ENCODE data around the gene DNM2. TPM values are rescaled to one million over a fixed set of nuclear protein-coding genes. Genes with fewer than 3 reads are reported as not detected.
"Not testable (repeated sequence)": the region's sequence is repeated elsewhere in the genome, so short reads cannot be mapped to it uniquely, and the experiment has no call there.

The DNM2 gene
- total RNA-seq, 1 donor from 2014 or later, result 185 TPM

- Mint-ChIP-seq H3K27ac (peak overlapping the region; percentile 99), H3K4me1 (ENCODE audit: low read depth) (peaks cover 10% of the 10 kb centered on the region), H3K9me3 (peaks cover 10% of the 10 kb centered on the region), H3K4me3 (ENCODE audit: low read depth) (peak overlapping the region; percentile 92), H3K27me3 (ENCODE audit: low read depth) (no peaks in the 10 kb centered on the region), H3K36me3 (ENCODE audit: low read depth) (peaks cover 24% of the 10 kb centered on the region)
- peak; percentile 80 for DNase-seq (ENCODE audit: low spot score)
- intact Hi-C loops (cut with micrococcal nuclease), result loop anchor here (1.0 to 5.0 kb wide), 4 partner anchors 35 to 184 kb away; partner anchors contain the start of genes CARM1 and ILF3
Observed at GRCh38 chr19:10836479-10837330, 118.8 kb downstream of the DNM2 start.

GRCh38 chr19:10837649-10838048 lies 119.8 kb downstream of the DNM2 start:
- intact Hi-C loops (cut with micrococcal nuclease), result loop anchor here (5.0 kb wide), 1 partner anchor 185 kb away; the partner anchor contains the start of gene ILF3

GRCh38 chr19:10838377-10838776 lies 120.5 kb downstream of the DNM2 start:
- no peak for DNase-seq (ENCODE audit: low spot score)
- H3K27ac Mint-ChIP-seq, result no peak overlapping the region
- peaks cover 10% of the 10 kb centered on the region for H3K9me3 Mint-ChIP-seq
- no peaks in the 10 kb centered on the region for H3K27me3 Mint-ChIP-seq (ENCODE audit: low read depth)
- intact Hi-C loops (cut with micrococcal nuclease), result loop anchor here (5.0 kb wide), 1 partner anchor 186 kb away; the partner anchor contains the start of gene ILF3
- no peak overlapping the region for H3K4me3 Mint-ChIP-seq (ENCODE audit: low read depth)
- H3K4me1 Mint-ChIP-seq (ENCODE audit: low read depth), result peaks cover 10% of the 10 kb centered on the region
- peaks cover 15% of the 10 kb centered on the region for H3K36me3 Mint-ChIP-seq (ENCODE audit: low read depth)

More at GRCh38 chr19:10837649-10838048, 119.8 kb downstream of the DNM2 start:
- H3K36me3 Mint-ChIP-seq (ENCODE audit: low read depth), result peaks cover 19% of the 10 kb centered on the region
- H3K4me1 Mint-ChIP-seq (ENCODE audit: low read depth); H3K27me3 Mint-ChIP-seq (ENCODE audit: low read depth); H3K4me3 Mint-ChIP-seq (ENCODE audit: low read depth); H3K27ac Mint-ChIP-seq; H3K9me3 Mint-ChIP-seq; DNase-seq (ENCODE audit: low spot score): not testable (repeated sequence)

- H3K27me3 Mint-ChIP-seq (ENCODE audit: low read depth), result no peaks in the 10 kb centered on the region
- H3K27ac Mint-ChIP-seq, result no peak overlapping the region
- H3K4me3 Mint-ChIP-seq (ENCODE audit: low read depth), result no peak overlapping the region
- H3K9me3 Mint-ChIP-seq, result peaks cover 10% of the 10 kb centered on the region
- peaks cover 12% of the 10 kb centered on the region for H3K36me3 Mint-ChIP-seq (ENCODE audit: low read depth)
- no peak for DNase-seq (ENCODE audit: low spot score)
- intact Hi-C loops (cut with micrococcal nuclease), result loop anchor here (5.0 kb wide), 1 partner anchor 187 kb away; the partner anchor contains the start of gene ILF3
- H3K4me1 Mint-ChIP-seq (ENCODE audit: low read depth), result peaks cover 10% of the 10 kb centered on the region
Observed at GRCh38 chr19:10839114-10840050, 121.5 kb downstream of the DNM2 start.

GRCh38 chr19:10842788-10843187 lies 124.9 kb downstream of the DNM2 start:
- DNase-seq (ENCODE audit: low spot score), result no peak
- Mint-ChIP-seq H3K9me3 (peaks cover 11% of the 10 kb centered on the region), H3K4me3 (ENCODE audit: low read depth) (no peak overlapping the region)

GRCh38 chr19:10846500-10847202 lies 128.8 kb downstream of the DNM2 start:
- Mint-ChIP-seq H3K4me1 (ENCODE audit: low read depth) (no peaks in the 10 kb centered on the region), H3K9me3 (peaks cover 8% of the 10 kb centered on the region), H3K27me3 (ENCODE audit: low read depth) (no peaks in the 10 kb centered on the region), H3K36me3 (ENCODE audit: low read depth) (peaks cover 4% of the 10 kb centered on the region), H3K4me3 (ENCODE audit: low read depth) (no peak overlapping the region), H3K27ac (no peak overlapping the region)
- no peak for DNase-seq (ENCODE audit: low spot score)
- intact Hi-C loops (cut with micrococcal nuclease), result no loop called here

More at GRCh38 chr19:10842788-10843187, 124.9 kb downstream of the DNM2 start:
- no peaks in the 10 kb centered on the region for H3K4me1 Mint-ChIP-seq (ENCODE audit: low read depth)
- intact Hi-C loops (cut with micrococcal nuclease), result no loop called here
- no peaks in the 10 kb centered on the region for H3K27me3 Mint-ChIP-seq (ENCODE audit: low read depth)
- no peak overlapping the region for H3K27ac Mint-ChIP-seq
- H3K36me3 Mint-ChIP-seq (ENCODE audit: low read depth), result peaks cover 4% of the 10 kb centered on the region

- peak within 1 kb of the TSS; percentile 70 for H3K4me3 Mint-ChIP-seq (ENCODE audit: low read depth)
Observed at GRCh38 chr19:10848230-10848856, 130.5 kb downstream of the DNM2 start, which contains the start of gene C19orf38. C19orf38 (plus strand) TSS chr19:10848415; CDS start chr19:10848509, 94 bp downstream.

GRCh38 chr19:10850631-10851030 lies 132.8 kb downstream of the DNM2 start:
- no peaks in the 10 kb centered on the region for H3K27me3 Mint-ChIP-seq (ENCODE audit: low read depth)
- H3K4me1 Mint-ChIP-seq (ENCODE audit: low read depth), result no peaks in the 10 kb centered on the region
- H3K9me3 Mint-ChIP-seq, result peaks cover 8% of the 10 kb centered on the region
- H3K4me3 Mint-ChIP-seq (ENCODE audit: low read depth), result no peak overlapping the region
- no peak overlapping the region for H3K27ac Mint-ChIP-seq
- H3K36me3 Mint-ChIP-seq (ENCODE audit: low read depth), result peaks cover 4% of the 10 kb centered on the region
- intact Hi-C loops (cut with micrococcal nuclease), result no loop called here
- DNase-seq (ENCODE audit: low spot score), result no peak

More at GRCh38 chr19:10848230-10848856, 130.5 kb downstream of the DNM2 start, which contains the start of gene C19orf38:
- Mint-ChIP-seq H3K9me3 (peaks cover 8% of the 10 kb centered on the region), H3K27ac (peak within 1 kb of the TSS; percentile 51), H3K4me1 (ENCODE audit: low read depth) (no peaks in the 10 kb centered on the region), H3K36me3 (ENCODE audit: low read depth) (peaks cover 4% of the 10 kb centered on the region), H3K27me3 (ENCODE audit: low read depth) (no peaks in the 10 kb centered on the region)
- intact Hi-C loops (cut with micrococcal nuclease), result no loop called here
- no peak for DNase-seq (ENCODE audit: low spot score)

GRCh38 chr19:10852098-10852800 lies 134.4 kb downstream of the DNM2 start:
- Mint-ChIP-seq H3K9me3 (no peaks in the 10 kb centered on the region), H3K4me3 (ENCODE audit: low read depth) (no peak overlapping the region), H3K36me3 (ENCODE audit: low read depth) (no peaks in the 10 kb centered on the region), H3K27me3 (ENCODE audit: low read depth) (no peaks in the 10 kb centered on the region), H3K27ac (no peak overlapping the region), H3K4me1 (ENCODE audit: low read depth) (no peaks in the 10 kb centered on the region)
- no peak for DNase-seq (ENCODE audit: low spot score)
- intact Hi-C loops (cut with micrococcal nuclease), result no loop called here

GRCh38 chr19:10852941-10853340 lies 135.1 kb downstream of the DNM2 start:
- H3K4me3 Mint-ChIP-seq (ENCODE audit: low read depth), result no peak overlapping the region
- no peaks in the 10 kb centered on the region for H3K36me3 Mint-ChIP-seq (ENCODE audit: low read depth)
- no peak overlapping the region for H3K27ac Mint-ChIP-seq
- intact Hi-C loops (cut with micrococcal nuclease), result no loop called here
- H3K4me1 Mint-ChIP-seq (ENCODE audit: low read depth), result no peaks in the 10 kb centered on the region
- no peaks in the 10 kb centered on the region for H3K9me3 Mint-ChIP-seq
- no peak for DNase-seq (ENCODE audit: low spot score)
- no peaks in the 10 kb centered on the region for H3K27me3 Mint-ChIP-seq (ENCODE audit: low read depth)

GRCh38 chr19:10854350-10855089 lies 136.6 kb downstream of the DNM2 start:
- no peak for DNase-seq (ENCODE audit: low spot score)
- no peaks in the 10 kb centered on the region for H3K27me3 Mint-ChIP-seq (ENCODE audit: low read depth)
- no peak overlapping the region for H3K27ac Mint-ChIP-seq
- H3K4me3 Mint-ChIP-seq (ENCODE audit: low read depth), result no peak overlapping the region
- intact Hi-C loops (cut with micrococcal nuclease), result no loop called here
- no peaks in the 10 kb centered on the region for H3K9me3 Mint-ChIP-seq
- H3K4me1 Mint-ChIP-seq (ENCODE audit: low read depth), result no peaks in the 10 kb centered on the region
- H3K36me3 Mint-ChIP-seq (ENCODE audit: low read depth), result no peaks in the 10 kb centered on the region

Measured in activated T-helper 2 cell treated with anti-CD3 and anti-CD28 coated beads, Interferon-gamma antibody, Interleukin-2, Interleukin-4, amounts not matched to agents 10 μg/mL and 5 μg/mL and 100 μg/mL, durations not matched to agents 14 hours and 24 hours and 36 hours (primary cell).